ENCODE data around the gene FYN. TPM values are rescaled to one million over a fixed set of nuclear protein-coding genes. Genes with fewer than 3 reads are reported as not detected.

FYN gene
- total RNA-seq, 2 donors from 2014 or later = 273 to 443 TPM

- peaks cover 61 to 69% of the 10 kb centered on the region in 2 donors for H3K4me1 Mint-ChIP-seq (ENCODE audit: low read depth in 2 of 2)
- DNase-seq (ENCODE audit: low spot score) = no peak
- H3K4me3 Mint-ChIP-seq = peak overlapping the region; percentile 30
- H3K27ac Mint-ChIP-seq = peak overlapping the region; percentile 94 to 99
- ATAC-seq = no peak
- H3K36me3 Mint-ChIP-seq = peaks cover 10% of the 10 kb centered on the region
- H3K9me3 Mint-ChIP-seq = no peaks in the 10 kb centered on the region
- no peaks in the 10 kb centered on the region for H3K27me3 Mint-ChIP-seq
Measured at GRCh38 chr6:111720931-111721496, 152.2 kb downstream of the FYN start.

- no peaks in the 10 kb centered on the region for H3K9me3 Mint-ChIP-seq
- ATAC-seq (no peak), DNase-seq (ENCODE audit: low spot score) (no peak)
- peaks cover 59 to 66% of the 10 kb centered on the region in 2 donors for H3K4me1 Mint-ChIP-seq (ENCODE audit: low read depth in 2 of 2)
- H3K36me3 Mint-ChIP-seq = peaks cover 14% of the 10 kb centered on the region
- H3K27me3 Mint-ChIP-seq = no peaks in the 10 kb centered on the region
- H3K27ac Mint-ChIP-seq = peak overlapping the region; percentile 94 to 99
- H3K4me3 Mint-ChIP-seq = no peak overlapping the region
Measured at GRCh38 chr6:111718990-111719389, 154.3 kb downstream of the FYN start.

- H3K4me3 Mint-ChIP-seq = no peak overlapping the region
- H3K4me1 Mint-ChIP-seq (ENCODE audit: low read depth in 2 of 2) = peaks cover 59 to 71% of the 10 kb centered on the region in 2 donors
- peaks cover 19% of the 10 kb centered on the region for H3K36me3 Mint-ChIP-seq
Measured at GRCh38 chr6:111718326-111718725, 154.9 kb downstream of the FYN start.

GRCh38 chr6:111717621-111718020 is 155.6 kb downstream of the FYN start:
- peaks cover 59 to 71% of the 10 kb centered on the region in 2 donors for H3K4me1 Mint-ChIP-seq (ENCODE audit: low read depth in 2 of 2)
- H3K27ac Mint-ChIP-seq = peak overlapping the region; percentile 94 to 99
- no peak for DNase-seq (ENCODE audit: low spot score)
- ATAC-seq = no peak
- H3K27me3 Mint-ChIP-seq = no peaks in the 10 kb centered on the region
- no peak overlapping the region for H3K4me3 Mint-ChIP-seq
- H3K9me3 Mint-ChIP-seq = no peaks in the 10 kb centered on the region
- H3K36me3 Mint-ChIP-seq = peaks cover 19% of the 10 kb centered on the region

More at GRCh38 chr6:111718326-111718725, 154.9 kb downstream of the FYN start:
- peak overlapping the region; percentile 94 to 99 for H3K27ac Mint-ChIP-seq
- no peaks in the 10 kb centered on the region for H3K9me3 Mint-ChIP-seq
- no peaks in the 10 kb centered on the region for H3K27me3 Mint-ChIP-seq
- no peak for DNase-seq (ENCODE audit: low spot score)
- no peak for ATAC-seq

- peak overlapping the region; percentile 94 to 99 for H3K27ac Mint-ChIP-seq
- H3K4me1 Mint-ChIP-seq (ENCODE audit: low read depth in 2 of 2) = peaks cover 59 to 72% of the 10 kb centered on the region in 2 donors
- H3K9me3 Mint-ChIP-seq = no peaks in the 10 kb centered on the region
- DNase-seq (ENCODE audit: low spot score) (no peak), ATAC-seq (no peak)
- H3K36me3 Mint-ChIP-seq = peaks cover 19% of the 10 kb centered on the region
- peak overlapping the region; percentile 44 for H3K4me3 Mint-ChIP-seq
- no peaks in the 10 kb centered on the region for H3K27me3 Mint-ChIP-seq
Measured at GRCh38 chr6:111716325-111716724, 156.9 kb downstream of the FYN start.

GRCh38 chr6:111715321-111715720 is 157.9 kb downstream of the FYN start:
- no peak for DNase-seq (ENCODE audit: low spot score)
- peaks cover 13% of the 10 kb centered on the region for H3K36me3 Mint-ChIP-seq
- H3K9me3 Mint-ChIP-seq = no peaks in the 10 kb centered on the region
- peak; percentile 44 to 45 for ATAC-seq
- no peaks in the 10 kb centered on the region for H3K27me3 Mint-ChIP-seq
- H3K27ac Mint-ChIP-seq = peak overlapping the region; percentile 94 to 99
- peaks cover 57 to 71% of the 10 kb centered on the region in 2 donors for H3K4me1 Mint-ChIP-seq (ENCODE audit: low read depth in 2 of 2)
- peak overlapping the region; percentile 84 for H3K4me3 Mint-ChIP-seq

GRCh38 chr6:111714416-111715270 is 158.6 kb downstream of the FYN start:
- Mint-ChIP-seq H3K36me3 (peaks cover 13% of the 10 kb centered on the region), H3K27me3 (no peaks in the 10 kb centered on the region), H3K4me3 (peak overlapping the region; percentile 84), H3K4me1 (ENCODE audit: low read depth in 2 of 2) (peaks cover 62 to 69% of the 10 kb centered on the region in 2 donors), H3K27ac (peak overlapping the region; percentile 94 to 99), H3K9me3 (no peaks in the 10 kb centered on the region)
- peak; percentile 92 for ATAC-seq
- peak; percentile 75 for DNase-seq (ENCODE audit: low spot score)

GRCh38 chr6:111713811-111714210 is 159.4 kb downstream of the FYN start:
- Mint-ChIP-seq H3K27ac (peak overlapping the region; percentile 94 to 99), H3K9me3 (no peaks in the 10 kb centered on the region), H3K27me3 (no peaks in the 10 kb centered on the region), H3K4me1 (ENCODE audit: low read depth in 2 of 2) (peaks cover 65 to 69% of the 10 kb centered on the region in 2 donors), H3K36me3 (peaks cover 9% of the 10 kb centered on the region), H3K4me3 (peak overlapping the region; percentile 84)
- ATAC-seq (peak in 1 of 2 donors; percentile 4), DNase-seq (ENCODE audit: low spot score) (no peak)

- DNase-seq (ENCODE audit: low spot score) (no peak), ATAC-seq (no peak)
- H3K9me3 Mint-ChIP-seq = no peaks in the 10 kb centered on the region
- H3K4me3 Mint-ChIP-seq = peak overlapping the region; percentile 44
- H3K36me3 Mint-ChIP-seq = peaks cover 9% of the 10 kb centered on the region
- peaks cover 65 to 67% of the 10 kb centered on the region in 2 donors for H3K4me1 Mint-ChIP-seq (ENCODE audit: low read depth in 2 of 2)
- H3K27me3 Mint-ChIP-seq = no peaks in the 10 kb centered on the region
- peak overlapping the region; percentile 94 to 99 for H3K27ac Mint-ChIP-seq
Measured at GRCh38 chr6:111713236-111713635, 160.0 kb downstream of the FYN start.

GRCh38 chr6:111711984-111712752 is 161.1 kb downstream of the FYN start:
- H3K4me1 Mint-ChIP-seq (ENCODE audit: low read depth in 2 of 2) = peaks cover 65% of the 10 kb centered on the region in 2 donors
- peaks cover 9% of the 10 kb centered on the region for H3K36me3 Mint-ChIP-seq

GRCh38 chr6:111711476-111711875 is 161.8 kb downstream of the FYN start:
- Mint-ChIP-seq H3K27me3 (no peaks in the 10 kb centered on the region), H3K4me3 (peak overlapping the region; percentile 48), H3K4me1 (ENCODE audit: low read depth in 2 of 2) (peaks cover 65% of the 10 kb centered on the region in 2 donors), H3K36me3 (peaks cover 9% of the 10 kb centered on the region), H3K27ac (peak overlapping the region; percentile 94 to 99), H3K9me3 (no peaks in the 10 kb centered on the region)
- ATAC-seq (no peak), DNase-seq (ENCODE audit: low spot score) (no peak)

More at GRCh38 chr6:111711984-111712752, 161.1 kb downstream of the FYN start:
- DNase-seq (ENCODE audit: low spot score) = no peak
- no peaks in the 10 kb centered on the region for H3K27me3 Mint-ChIP-seq
- peak overlapping the region; percentile 94 to 99 for H3K27ac Mint-ChIP-seq
- no peak overlapping the region for H3K4me3 Mint-ChIP-seq
- no peak for ATAC-seq
- no peaks in the 10 kb centered on the region for H3K9me3 Mint-ChIP-seq

GRCh38 chr6:111710911-111711310 is 162.3 kb downstream of the FYN start:
- ATAC-seq = no peak
- H3K27ac Mint-ChIP-seq = peak overlapping the region; percentile 94 to 99
- DNase-seq (ENCODE audit: low spot score) = no peak
- H3K4me3 Mint-ChIP-seq = peak overlapping the region; percentile 48
- H3K4me1 Mint-ChIP-seq (ENCODE audit: low read depth in 2 of 2) = peaks cover 59 to 61% of the 10 kb centered on the region in 2 donors
- H3K27me3 Mint-ChIP-seq = no peaks in the 10 kb centered on the region
- H3K36me3 Mint-ChIP-seq = peaks cover 9% of the 10 kb centered on the region
- H3K9me3 Mint-ChIP-seq = no peaks in the 10 kb centered on the region

GRCh38 chr6:111710439-111710838 is 162.8 kb downstream of the FYN start:
- peak overlapping the region; percentile 4 for H3K4me3 Mint-ChIP-seq
- no peaks in the 10 kb centered on the region for H3K9me3 Mint-ChIP-seq
- ATAC-seq = no peak
- H3K27ac Mint-ChIP-seq = peak overlapping the region; percentile 94 to 99
- no peaks in the 10 kb centered on the region for H3K27me3 Mint-ChIP-seq
- DNase-seq (ENCODE audit: low spot score) = no peak
- H3K36me3 Mint-ChIP-seq = peaks cover 9% of the 10 kb centered on the region
- peaks cover 57 to 59% of the 10 kb centered on the region in 2 donors for H3K4me1 Mint-ChIP-seq (ENCODE audit: low read depth in 2 of 2)
